OCI-LY7 (cell line): ENCODE measurements around the gene HTRA1. TPM values are rescaled to one million over a fixed set of nuclear protein-coding genes. Genes with fewer than 3 reads are reported as not detected.

Experiments
- BruUV-seq: library from RNA; stranded (reverse); fragments of 400-500 nt; replicated peaks from 2 replicates; lab custom pipeline; 2021; lab: Mats Ljungman, UMichigan
- CTCF ChIA-PET: fragments of 300-600 bp; sonication (Branson Sonifier 250); formaldehyde crosslinking; loops from one replicate; lab custom pipeline; 2022; ENCODE audit warnings: antibody characterized with exemption; ENCODE audit not compliant: unreplicated experiment; lab: Charles Lee
- POLR2A ChIA-PET: fragments of 300-600 bp; sonication (Branson Sonifier 250); formaldehyde crosslinking; loops from one replicate; lab custom pipeline; 2022; ENCODE audit warnings: antibody characterized with exemption; lab: Charles Lee
- DNase-seq: peaks from one replicate; pipeline ENCODE4 v3.0.0-alpha.2; 2015; ENCODE audit warnings: low spot score
- H2AFZ ChIP-seq: fragments of 200-600 bp; sonication (generic), shearing (Covaris generic); 2 replicates; pipeline ENCODE4 v1.6.1; 2014; ENCODE audit warnings: mild to moderate bottlenecking, antibody characterized with exemption, low read length, moderate library complexity
- H3K27ac ChIP-seq: fragments of 200-600 bp; sonication (generic); 2 replicates; pipeline ENCODE4 v1.5.1; 2014; ENCODE audit warnings: mixed run types, low read depth, mild to moderate bottlenecking, moderate library complexity, low read length, inconsistent platforms; ENCODE audit not compliant: poor library complexity, severe bottlenecking
- H3K36me3 ChIP-seq: fragments of 200-600 bp; sonication (generic); 2 replicates; pipeline ENCODE4 v1.6.1; 2014; ENCODE audit warnings: mild to moderate bottlenecking, antibody characterized with exemption, low read length, moderate library complexity, mixed read lengths; ENCODE audit not compliant: insufficient read depth
- H3K4me1 ChIP-seq: fragments of 200-600 bp; sonication (generic); 2 replicates; pipeline ENCODE4 v1.5.1; 2014; ENCODE audit warnings: mild to moderate bottlenecking, low read length; ENCODE audit not compliant: insufficient read depth, poor library complexity, severe bottlenecking
- H3K4me2 ChIP-seq: fragments of 200-600 bp; sonication (generic); 2 replicates; pipeline ENCODE4 v1.6.1; 2014; ENCODE audit warnings: mild to moderate bottlenecking, low read length
- H3K4me3 ChIP-seq: fragments of 200-600 bp; sonication (generic); 2 replicates; pipeline ENCODE4 v1.5.1; 2014; ENCODE audit warnings: mild to moderate bottlenecking, low read depth, low read length; ENCODE audit not compliant: poor library complexity, severe bottlenecking
- H3K79me2 ChIP-seq: fragments of 200-600 bp; sonication (generic); 2 replicates; pipeline ENCODE4 v1.6.1; 2016; ENCODE audit warnings: low read depth, mild to moderate bottlenecking, low read length, moderate library complexity, mixed read lengths; ENCODE audit not compliant: insufficient read depth
- H3K9me2 ChIP-seq: fragments of 200-600 bp; sonication (generic); 2 replicates; pipeline ENCODE4 v1.6.1; 2016; ENCODE audit warnings: mild to moderate bottlenecking, low read length, mixed read lengths; ENCODE audit not compliant: insufficient read depth
- H3K9me3 ChIP-seq: fragments of 200-600 bp; sonication (generic); 2 replicates; pipeline ENCODE4 v1.6.1; 2014; ENCODE audit warnings: mild to moderate bottlenecking, mixed run types, low read length, mixed read lengths
- H4K20me1 ChIP-seq: fragments of 200-600 bp; sonication (generic); 2 replicates; pipeline ENCODE4 v1.6.1; 2014; ENCODE audit warnings: mild to moderate bottlenecking, antibody characterized with exemption, low read length, moderate library complexity, mixed read lengths; ENCODE audit not compliant: insufficient read depth
- EZH2phosphoT487 ChIP-seq: fragments of 200-600 bp; sonication (generic); IDR thresholded peaks from 2 replicates; pipeline ENCODE4 v1.6.1; 2018; ENCODE audit warnings: low read depth, borderline replicate concordance, mild to moderate bottlenecking, mixed run types, antibody characterized with exemption, low read length, moderate library complexity, mixed read lengths
- intact Hi-C: fragments of 100-400 bp; cut with micrococcal nuclease; formaldehyde crosslinking; loops from one replicate; pipeline ENCODE4 v1.10.0; 2022; ENCODE audit not compliant: unreplicated experiment
- total RNA-seq, 2 experiments: library from RNA; depleted of rRNA in 1 of 2; stranded (reverse); fragments of >200 nt in 1 of 2; shearing (Covaris generic) in 1 of 2; gene quantifications; 2 replicates each; pipeline ENCODE4 v1.2.3, GENCODE V29; 2014 to 2022
- TF ChIP-seq, protein P1 (sequence below): fragments of 200-600 bp; sonication (generic); conservative IDR thresholded peaks from 2 replicates; pipeline ENCODE4 v1.5.1; 2014; ENCODE audit warnings: mild to moderate bottlenecking, antibody characterized with exemption, low read length, moderate library complexity, mixed read lengths

HTRA1 gene
- total RNA-seq, 2 experiments from 2014 or later: not detected

GRCh38 chr10:122484276-122485060 is 23.1 kb downstream of the HTRA1 start:
- Histone ChIP-seq H3K4me3 (no peak overlapping the region), H3K9me2 (no peaks in the 10 kb centered on the region), H3K4me1 (no peaks in the 10 kb centered on the region), H4K20me1 (no peaks in the 10 kb centered on the region), H2AFZ (no peak overlapping the region), H3K79me2 (no peaks in the 10 kb centered on the region), H3K9me3 (no peaks in the 10 kb centered on the region), H3K27ac (no peak overlapping the region), H3K36me3 (no peaks in the 10 kb centered on the region), H3K4me2 (no peak overlapping the region)
- no TSS peak for BruUV-seq
- no peak for DNase-seq
- POLR2A ChIA-PET: no interaction called here
- intact Hi-C loops: no loop called here
- CTCF ChIA-PET: no interaction called here
- no peak for TF ChIP-seq EZH2phosphoT487
- TF ChIP-seq, protein P1, sequence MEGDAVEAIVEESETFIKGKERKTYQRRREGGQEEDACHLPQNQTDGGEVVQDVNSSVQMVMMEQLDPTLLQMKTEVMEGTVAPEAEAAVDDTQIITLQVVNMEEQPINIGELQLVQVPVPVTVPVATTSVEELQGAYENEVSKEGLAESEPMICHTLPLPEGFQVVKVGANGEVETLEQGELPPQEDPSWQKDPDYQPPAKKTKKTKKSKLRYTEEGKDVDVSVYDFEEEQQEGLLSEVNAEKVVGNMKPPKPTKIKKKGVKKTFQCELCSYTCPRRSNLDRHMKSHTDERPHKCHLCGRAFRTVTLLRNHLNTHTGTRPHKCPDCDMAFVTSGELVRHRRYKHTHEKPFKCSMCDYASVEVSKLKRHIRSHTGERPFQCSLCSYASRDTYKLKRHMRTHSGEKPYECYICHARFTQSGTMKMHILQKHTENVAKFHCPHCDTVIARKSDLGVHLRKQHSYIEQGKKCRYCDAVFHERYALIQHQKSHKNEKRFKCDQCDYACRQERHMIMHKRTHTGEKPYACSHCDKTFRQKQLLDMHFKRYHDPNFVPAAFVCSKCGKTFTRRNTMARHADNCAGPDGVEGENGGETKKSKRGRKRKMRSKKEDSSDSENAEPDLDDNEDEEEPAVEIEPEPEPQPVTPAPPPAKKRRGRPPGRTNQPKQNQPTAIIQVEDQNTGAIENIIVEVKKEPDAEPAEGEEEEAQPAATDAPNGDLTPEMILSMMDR: no peak

- BruUV-seq: no TSS peak
- TF ChIP-seq EZH2phosphoT487: no peak
- TF ChIP-seq, protein P1: no peak
- Histone ChIP-seq H4K20me1 (no peaks in the 10 kb centered on the region), H3K4me1 (no peaks in the 10 kb centered on the region), H3K4me3 (no peak overlapping the region), H3K79me2 (no peaks in the 10 kb centered on the region), H3K36me3 (no peaks in the 10 kb centered on the region), H3K27ac (no peak overlapping the region), H2AFZ (no peak overlapping the region), H3K4me2 (no peak overlapping the region), H3K9me2 (no peaks in the 10 kb centered on the region), H3K9me3 (no peaks in the 10 kb centered on the region)
- intact Hi-C loops: no loop called here
- no peak for DNase-seq
- CTCF ChIA-PET: no interaction called here
- POLR2A ChIA-PET: no interaction called here
These were observed 24.3 kb downstream of the HTRA1 start for GRCh38 chr10:122485670-122486069.

DNA sequence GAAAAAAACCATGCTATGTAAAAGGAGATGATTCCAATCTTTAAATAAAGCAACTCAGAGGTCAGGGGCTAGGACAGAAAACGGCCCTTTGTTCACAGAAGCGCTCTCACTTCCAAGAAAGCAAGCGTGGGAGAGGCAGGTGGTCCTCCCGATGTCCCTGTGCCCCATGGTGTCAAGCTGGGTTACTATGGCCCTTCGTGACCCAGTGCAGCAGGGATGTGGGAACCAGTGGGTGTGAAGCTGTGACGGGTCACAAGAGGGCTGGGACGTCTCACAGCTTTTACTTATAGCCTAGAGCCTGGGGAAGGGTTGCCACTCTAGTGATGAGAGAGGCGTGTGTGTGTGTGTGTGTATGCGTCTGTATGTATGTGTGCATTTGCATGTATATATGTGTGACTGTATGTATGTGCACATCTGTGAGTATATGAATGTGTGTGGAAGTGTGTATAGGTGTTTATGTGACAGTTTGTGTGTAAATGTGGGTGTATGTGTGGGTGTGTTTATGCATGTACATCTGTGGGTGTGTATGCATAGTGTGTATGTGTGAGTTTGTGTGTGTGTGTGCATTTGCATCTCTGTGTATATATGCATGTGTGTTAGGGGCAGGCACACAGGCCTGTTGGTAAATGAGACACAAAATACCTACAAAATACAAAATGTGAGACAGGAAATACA is 25.2 kb downstream of the HTRA1 start:
- no peaks in the 10 kb centered on the region for H3K9me3 ChIP-seq

More for the DNA sequence above, 25.2 kb downstream of the HTRA1 start:
- Histone ChIP-seq H3K4me3 (no peak overlapping the region), H3K4me1 (no peaks in the 10 kb centered on the region), H4K20me1 (no peaks in the 10 kb centered on the region), H3K4me2 (no peak overlapping the region), H3K27ac (no peak overlapping the region), H3K79me2 (no peaks in the 10 kb centered on the region), H2AFZ (no peak overlapping the region), H3K36me3 (no peaks in the 10 kb centered on the region), H3K9me2 (no peaks in the 10 kb centered on the region)
- CTCF ChIA-PET: no interaction called here
- TF ChIP-seq, protein P1: no peak
- no peak for TF ChIP-seq EZH2phosphoT487
- POLR2A ChIA-PET: no interaction called here
- DNase-seq: no peak
- intact Hi-C loops: no loop called here
- no TSS peak for BruUV-seq
